Measurements from ENCODE around the gene APOA4. TPM values are rescaled to one million over a fixed set of nuclear protein-coding genes. Genes with fewer than 3 reads are reported as not detected.

APOA4 gene
- polyA plus RNA-seq, 3 donors = not detected

DNA sequence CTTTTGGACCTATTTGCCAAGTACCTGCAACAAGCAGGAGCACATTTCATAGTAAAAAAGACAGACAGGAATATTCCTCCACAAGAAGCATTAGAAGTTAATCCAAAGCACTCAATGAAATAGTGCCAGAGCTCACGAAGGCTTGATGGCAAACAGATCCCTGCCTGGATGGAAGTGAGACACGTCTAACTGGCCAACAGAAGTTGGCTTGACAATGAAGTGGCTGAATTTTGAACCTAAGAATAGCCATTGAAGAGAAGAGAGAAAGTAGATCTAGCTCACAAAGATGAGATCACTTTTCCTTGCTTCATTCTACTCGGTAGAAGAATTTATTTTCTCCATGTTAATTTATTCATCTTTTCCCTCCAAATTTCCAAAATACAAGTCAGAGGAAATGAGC, 45.0 kb upstream of the APOA4 start:
- Histone ChIP-seq H3K9ac (ENCODE audit: insufficient read depth, low read length, poor library complexity, severe bottlenecking) (no peak overlapping the region), H3K27me3 (ENCODE audit: control insufficient read depth in 2 of 2, insufficient read depth in 2 of 2, low read length in 2 of 2) (no peaks in the 10 kb centered on the region), H3K79me2 (ENCODE audit: insufficient read depth, low read length) (no peaks in the 10 kb centered on the region), H4K20me1 (ENCODE audit: insufficient read depth, low read length) (peaks cover 27% of the 10 kb centered on the region), H3K4me2 (replicated peaks; ENCODE audit: extremely low read depth, low read length, poor library complexity, severe bottlenecking) (no peak overlapping the region), H3K4me3 (replicated peaks in 1 of 3; ENCODE audit: low read depth in 2 of 3, low read length in 3 of 3) (no peak overlapping the region), H3K36me3 (replicated peaks in 1 of 2; ENCODE audit: control insufficient read depth in 1 of 2, insufficient read depth in 2 of 2, low read length in 2 of 2) (peaks cover 98 to 100% of the 10 kb centered on the region in 2 donors), H3K4me1 (ENCODE audit: control insufficient read depth in 1 of 2, insufficient read depth in 2 of 2, low read length in 2 of 2) (no peaks in the 10 kb centered on the region), H3K27ac (ENCODE audit: low read depth in 1 of 2, low read length in 2 of 2) (no peak overlapping the region), H2AFZ (ENCODE audit: insufficient read depth, low read depth, low read length, poor library complexity, severe bottlenecking) (no peak overlapping the region), H3K9me3 (replicated peaks in 1 of 2; ENCODE audit: control insufficient read depth in 1 of 2, insufficient read depth in 1 of 2, low read length in 2 of 2) (no peaks in the 10 kb centered on the region)
- no peaks in the 10 kb centered on the region for H3K27me3 Mint-ChIP-seq (ENCODE audit: low read depth in 3 of 3)
- no peaks in the 10 kb centered on the region for H3K9me3 Mint-ChIP-seq
- no peak for DNase-seq
- intact Hi-C loops (cut with micrococcal nuclease) = no loop called here
- H3K27ac Mint-ChIP-seq = peak overlapping the region in 1 of 7 donors; percentile 43
- H3K4me1 Mint-ChIP-seq = peaks cover 8% of the 10 kb centered on the region
- peaks cover 93 to 98% of the 10 kb centered on the region in 2 donors for H3K36me3 Mint-ChIP-seq
- TF ChIP-seq, protein P1, sequence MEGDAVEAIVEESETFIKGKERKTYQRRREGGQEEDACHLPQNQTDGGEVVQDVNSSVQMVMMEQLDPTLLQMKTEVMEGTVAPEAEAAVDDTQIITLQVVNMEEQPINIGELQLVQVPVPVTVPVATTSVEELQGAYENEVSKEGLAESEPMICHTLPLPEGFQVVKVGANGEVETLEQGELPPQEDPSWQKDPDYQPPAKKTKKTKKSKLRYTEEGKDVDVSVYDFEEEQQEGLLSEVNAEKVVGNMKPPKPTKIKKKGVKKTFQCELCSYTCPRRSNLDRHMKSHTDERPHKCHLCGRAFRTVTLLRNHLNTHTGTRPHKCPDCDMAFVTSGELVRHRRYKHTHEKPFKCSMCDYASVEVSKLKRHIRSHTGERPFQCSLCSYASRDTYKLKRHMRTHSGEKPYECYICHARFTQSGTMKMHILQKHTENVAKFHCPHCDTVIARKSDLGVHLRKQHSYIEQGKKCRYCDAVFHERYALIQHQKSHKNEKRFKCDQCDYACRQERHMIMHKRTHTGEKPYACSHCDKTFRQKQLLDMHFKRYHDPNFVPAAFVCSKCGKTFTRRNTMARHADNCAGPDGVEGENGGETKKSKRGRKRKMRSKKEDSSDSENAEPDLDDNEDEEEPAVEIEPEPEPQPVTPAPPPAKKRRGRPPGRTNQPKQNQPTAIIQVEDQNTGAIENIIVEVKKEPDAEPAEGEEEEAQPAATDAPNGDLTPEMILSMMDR (IDR thresholded peaks at IDR 0.05) = no peak
- 100% methylated on average over 1 of the region's 3 CpGs for WGBS (ENCODE audit: insufficient coverage)
- no peak overlapping the region for H3K4me3 Mint-ChIP-seq

DNA sequence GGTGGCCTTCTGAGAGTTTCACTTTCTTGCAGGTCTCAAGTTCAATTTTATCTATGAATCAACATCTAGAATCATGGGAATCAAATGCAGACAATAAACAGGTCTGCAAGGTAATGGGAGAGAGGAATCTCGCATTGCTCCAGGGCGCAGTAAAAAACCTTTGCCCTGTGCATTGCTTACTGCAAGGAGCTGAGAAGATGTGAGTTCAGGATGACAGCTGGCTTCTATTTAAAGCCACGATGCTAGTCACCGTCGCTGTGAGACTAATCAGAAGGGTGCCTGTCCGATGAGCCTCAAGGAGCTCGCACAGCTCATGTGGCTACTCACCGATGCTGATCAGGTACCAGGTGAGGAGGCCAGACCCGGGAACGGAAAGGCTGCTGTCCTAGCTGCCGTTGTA, 44.5 kb upstream of the APOA4 start:
- Histone ChIP-seq H3K36me3 (replicated peaks in 1 of 2; ENCODE audit: control insufficient read depth in 1 of 2, insufficient read depth in 2 of 2, low read length in 2 of 2) (peaks cover 98 to 100% of the 10 kb centered on the region in 2 donors), H3K4me3 (replicated peaks in 1 of 3; ENCODE audit: low read depth in 2 of 3, low read length in 3 of 3) (no peak overlapping the region), H2AFZ (ENCODE audit: insufficient read depth, low read depth, low read length, poor library complexity, severe bottlenecking) (no peak overlapping the region), H3K9ac (ENCODE audit: insufficient read depth, low read length, poor library complexity, severe bottlenecking) (no peak overlapping the region), H3K27me3 (ENCODE audit: control insufficient read depth in 2 of 2, insufficient read depth in 2 of 2, low read length in 2 of 2) (no peaks in the 10 kb centered on the region), H3K79me2 (ENCODE audit: insufficient read depth, low read length) (no peaks in the 10 kb centered on the region), H3K4me1 (ENCODE audit: control insufficient read depth in 1 of 2, insufficient read depth in 2 of 2, low read length in 2 of 2) (no peaks in the 10 kb centered on the region), H3K4me2 (replicated peaks; ENCODE audit: extremely low read depth, low read length, poor library complexity, severe bottlenecking) (no peak overlapping the region), H3K27ac (ENCODE audit: low read depth in 1 of 2, low read length in 2 of 2) (no peak overlapping the region), H3K9me3 (replicated peaks in 1 of 2; ENCODE audit: control insufficient read depth in 1 of 2, insufficient read depth in 1 of 2, low read length in 2 of 2) (no peaks in the 10 kb centered on the region), H4K20me1 (ENCODE audit: insufficient read depth, low read length) (peaks cover 27% of the 10 kb centered on the region)
- no peak for DNase-seq
- intact Hi-C loops (cut with micrococcal nuclease) = no loop called here
- no peaks in the 10 kb centered on the region for H3K27me3 Mint-ChIP-seq (ENCODE audit: low read depth in 3 of 3)
- peak overlapping the region in 1 of 7 donors; percentile 38 for H3K27ac Mint-ChIP-seq
- TF ChIP-seq, protein P1 (IDR thresholded peaks at IDR 0.05) = no peak
- no peaks in the 10 kb centered on the region for H3K9me3 Mint-ChIP-seq
- peaks cover 8% of the 10 kb centered on the region for H3K4me1 Mint-ChIP-seq
- no peak overlapping the region for H3K4me3 Mint-ChIP-seq
- peaks cover 93 to 98% of the 10 kb centered on the region in 2 donors for H3K36me3 Mint-ChIP-seq
- WGBS (ENCODE audit: insufficient coverage) = 99% methylated on average over 10 of the region's 11 CpGs

All from CD14-positive monocyte (primary cell).